Loucy (cell line): ENCODE results near the gene ALDH1A1.

Source experiments
- CTCF ChIP-seq: fragments of 200-600 bp; sonication (generic); conservative IDR thresholded peaks from 2 replicates; pipeline ENCODE4 v1.5.1; 2014; ENCODE audit warnings: mild to moderate bottlenecking, antibody characterized with exemption, low read length
- EZH2phosphoT487 ChIP-seq: fragments of 200-600 bp; IDR thresholded peaks from 2 replicates; pipeline ENCODE4 v1.6.1; 2018; ENCODE audit warnings: antibody characterized with exemption, mild to moderate bottlenecking, moderate library complexity, borderline replicate concordance

- no peak for TF ChIP-seq EZH2phosphoT487
- no peak for TF ChIP-seq CTCF
Measured at GRCh38 chr9:72906810-72907209, 46.0 kb downstream of the ALDH1A1 start.
